GM23338 (cell line): ENCODE data around the gene BTBD9. TPM values are rescaled to one million over a fixed set of nuclear protein-coding genes. Genes with fewer than 3 reads are reported as not detected.

ENCODE experiments used
- ATAC-seq: fragments of 200-7000 bp; cut with Tn5 transposase; 3 replicates; pipeline ENCODE4 v1.9.1; 2020
- DNase-seq: peaks from one replicate; pipeline ENCODE4 v3.0.0-alpha.2; 2015; ENCODE audit warnings: low spot score
- H2AFZ ChIP-seq: fragments of 200-600 bp; sonication (generic); 2 replicates; pipeline ENCODE4 v1.8.0; 2016; ENCODE audit warnings: antibody characterized with exemption, mild to moderate bottlenecking, moderate library complexity
- H3F3A ChIP-seq: fragments of 200-600 bp; sonication (generic); replicated peaks from 2 replicates; pipeline ENCODE4 v1.8.0; 2017; ENCODE audit warnings: antibody characterized with exemption, mixed run types, low read depth
- H3K27ac ChIP-seq: fragments of 200-600 bp; sonication (generic); 2 replicates; pipeline ENCODE4 v1.6.1; 2016; ENCODE audit warnings: low read depth
- H3K27me3 ChIP-seq: fragments of 200-600 bp; sonication (generic); 2 replicates; pipeline ENCODE4 v1.8.0; 2016; ENCODE audit warnings: mild to moderate bottlenecking, mixed run types, moderate library complexity; ENCODE audit not compliant: insufficient read depth
- H3K36me3 ChIP-seq: fragments of 200-600 bp; sonication (generic); 2 replicates; pipeline ENCODE4 v1.8.0; 2016; ENCODE audit warnings: mild to moderate bottlenecking; ENCODE audit not compliant: insufficient read depth
- H3K4me1 ChIP-seq: fragments of 200-600 bp; sonication (generic); 2 replicates; pipeline ENCODE4 v1.8.0; 2016; ENCODE audit warnings: mild to moderate bottlenecking, moderate library complexity; ENCODE audit not compliant: insufficient read depth
- H3K4me2 ChIP-seq: fragments of 200-600 bp; sonication (generic); 2 replicates; pipeline ENCODE4 v1.7.1; 2017; ENCODE audit warnings: mixed run types
- H3K4me3 ChIP-seq: fragments of 200-600 bp; sonication (generic); 2 replicates; pipeline ENCODE4 v1.6.1; 2016; ENCODE audit warnings: mixed run types
- H3K79me2 ChIP-seq: fragments of 200-600 bp; sonication (generic); replicated peaks from 2 replicates; pipeline ENCODE4 v1.8.0; 2017; ENCODE audit warnings: mild to moderate bottlenecking; ENCODE audit not compliant: insufficient read depth
- H3K9me2 ChIP-seq: fragments of 200-600 bp; sonication (generic); 2 replicates; pipeline ENCODE4 v1.8.0; 2017; ENCODE audit not compliant: insufficient read depth
- H4K20me1 ChIP-seq: fragments of 200-600 bp; sonication (generic); replicated peaks from 2 replicates; pipeline ENCODE4 v1.8.0; 2017; ENCODE audit warnings: mild to moderate bottlenecking; ENCODE audit not compliant: insufficient read depth
- H3K27ac Mint-ChIP-seq: 2 replicates; pipeline ENCODE4 v1.8.0; 2020; ENCODE audit warnings: inconsistent platforms, mild to moderate bottlenecking, moderate library complexity, mixed read lengths
- H3K27me3 Mint-ChIP-seq: 3 replicates; pipeline ENCODE4 v1.8.0; 2022; ENCODE audit warnings: low read depth, mild to moderate bottlenecking, moderate library complexity, mixed read lengths, inconsistent platforms; ENCODE audit not compliant: insufficient read depth, poor library complexity
- H3K36me3 Mint-ChIP-seq: 3 replicates; pipeline ENCODE4 v1.8.0; 2021; ENCODE audit warnings: low read depth, mild to moderate bottlenecking, inconsistent platforms, moderate library complexity, mixed read lengths
- H3K4me1 Mint-ChIP-seq: 3 replicates; pipeline ENCODE4 v1.8.0; 2020; ENCODE audit warnings: mild to moderate bottlenecking, inconsistent platforms, mixed read lengths
- H3K4me3 Mint-ChIP-seq: 3 replicates; pipeline ENCODE4 v1.8.0; 2021; ENCODE audit warnings: moderate library complexity, mild to moderate bottlenecking, inconsistent platforms, mixed read lengths
- H3K9me3 Mint-ChIP-seq: 3 replicates; pipeline ENCODE4 v1.8.0; 2020; ENCODE audit warnings: moderate library complexity, mild to moderate bottlenecking, inconsistent platforms, mixed read lengths
- CREB1 ChIP-seq: fragments of 250-450 bp; sonication (Bioruptor Pico); IDR thresholded peaks from 2 replicates; pipeline ENCODE4 v1.5.0; 2020; ENCODE audit warnings: low read depth, mild to moderate bottlenecking, moderate library complexity
- CTCF ChIP-seq, 2 experiments: fragments of 200-600 bp in 1 of 2; sonication (generic) in 1 of 2; conservative IDR thresholded peaks; 2 replicates each; pipeline versions ENCODE4 v1.5.1 to v1.6.1; 2016 to 2017; ENCODE audit warnings: antibody characterized with exemption in 2 of 2, low read depth in 2 of 2, mild to moderate bottlenecking in 2 of 2, moderate library complexity in 1 of 2
- EZH2 ChIP-seq: fragments of 200-600 bp; sonication (generic); IDR thresholded peaks from one replicate; pipeline ENCODE4 v1.8.0; 2017; ENCODE audit warnings: antibody characterized with exemption, mild to moderate bottlenecking, low read depth; ENCODE audit not compliant: unreplicated experiment
- EZH2phosphoT487 ChIP-seq: fragments of 200-600 bp; sonication (generic); IDR thresholded peaks from one replicate; pipeline ENCODE4 v1.8.1; 2018; ENCODE audit warnings: antibody characterized with exemption; ENCODE audit not compliant: unreplicated experiment
- JUNB ChIP-seq: IDR thresholded peaks from one replicate; pipeline ENCODE4 v1.6.1; 2016; ENCODE audit warnings: antibody characterized with exemption; ENCODE audit not compliant: unreplicated experiment
- NANOG ChIP-seq: IDR thresholded peaks from 2 replicates; pipeline ENCODE4 v1.6.1; 2016; ENCODE audit warnings: antibody characterized with exemption, borderline replicate concordance
- STAT1 ChIP-seq: IDR thresholded peaks from one replicate; pipeline ENCODE4 v1.6.1; 2016; ENCODE audit warnings: antibody characterized with exemption; ENCODE audit not compliant: unreplicated experiment
- ZNF114 ChIP-seq: fragments of 250-450 bp; sonication (Bioruptor Pico); IDR thresholded peaks from 2 replicates; pipeline ENCODE4 v1.5.0; 2020; ENCODE audit warnings: mild to moderate bottlenecking, moderate library complexity
- ZNF331 ChIP-seq: fragments of 250-450 bp; sonication (Bioruptor Pico); IDR thresholded peaks from 2 replicates; pipeline ENCODE4 v1.5.0; 2020; ENCODE audit warnings: low read depth, mild to moderate bottlenecking, moderate library complexity
- ZNF462 ChIP-seq: fragments of 250-450 bp; sonication (Bioruptor Pico); IDR thresholded peaks from 2 replicates; pipeline ENCODE4 v1.5.0; 2020; ENCODE audit warnings: mild to moderate bottlenecking, moderate library complexity
- polyA plus RNA-seq: library from polyadenylated mRNA; unstranded; fragments of >200 nt; fragmentation: Nextera tagmentation; extraction: Ambion mirVana; gene quantifications from 2 replicates; pipeline ENCODE4 v1.2.1, GENCODE V29; 2016
- total RNA-seq: library from RNA; depleted of rRNA; stranded (reverse); fragments of >200 nt; shearing (Covaris generic); gene quantifications from 2 replicates; pipeline ENCODE4 v1.2.3, GENCODE V29; 2014
- TF ChIP-seq, protein P1 (sequence below): IDR thresholded peaks from 2 replicates; pipeline ENCODE4 v1.6.1; 2016; ENCODE audit warnings: antibody characterized with exemption
- TF ChIP-seq, protein P2 (sequence below): IDR thresholded peaks from one replicate; pipeline ENCODE4 v1.6.1; 2018; ENCODE audit warnings: antibody characterized with exemption; ENCODE audit not compliant: unreplicated experiment

The BTBD9 gene
- total and polyA plus RNA-seq, 2 experiments from 2014 or later = 4.2 to 5.3 TPM

- Mint-ChIP-seq H3K9me3 (no peaks in the 10 kb centered on the region), H3K27me3 (peaks cover 10% of the 10 kb centered on the region), H3K36me3 (no peaks in the 10 kb centered on the region), H3K27ac (no peak overlapping the region), H3K4me3 (no peak overlapping the region), H3K4me1 (peaks cover 24% of the 10 kb centered on the region)
- ATAC-seq (no peak), DNase-seq (no peak)
- H3K79me2 ChIP-seq = peaks cover 9% of the 10 kb centered on the region; the same call in 1 of the 2 replicates
- no peaks in the 10 kb centered on the region for H4K20me1 ChIP-seq
- H3K27me3 ChIP-seq = no peaks in the 10 kb centered on the region
- H3K9me2 ChIP-seq = no peaks in the 10 kb centered on the region
- no peak overlapping the region for H3K4me3 ChIP-seq
- no peaks in the 10 kb centered on the region for H3F3A ChIP-seq
- H3K4me1 ChIP-seq = no peaks in the 10 kb centered on the region; the same call in 1 of the 2 replicates
- no peaks in the 10 kb centered on the region for H3K36me3 ChIP-seq
- no peak overlapping the region for H3K27ac ChIP-seq
- H3K4me2 ChIP-seq = no peak overlapping the region
- H2AFZ ChIP-seq = no peak overlapping the region
- TF ChIP-seq CREB1 = no peak
- no peak for TF ChIP-seq NANOG
- no peak for TF ChIP-seq ZNF114 (CRISPR knock-in tag)
- TF ChIP-seq, protein P1, sequence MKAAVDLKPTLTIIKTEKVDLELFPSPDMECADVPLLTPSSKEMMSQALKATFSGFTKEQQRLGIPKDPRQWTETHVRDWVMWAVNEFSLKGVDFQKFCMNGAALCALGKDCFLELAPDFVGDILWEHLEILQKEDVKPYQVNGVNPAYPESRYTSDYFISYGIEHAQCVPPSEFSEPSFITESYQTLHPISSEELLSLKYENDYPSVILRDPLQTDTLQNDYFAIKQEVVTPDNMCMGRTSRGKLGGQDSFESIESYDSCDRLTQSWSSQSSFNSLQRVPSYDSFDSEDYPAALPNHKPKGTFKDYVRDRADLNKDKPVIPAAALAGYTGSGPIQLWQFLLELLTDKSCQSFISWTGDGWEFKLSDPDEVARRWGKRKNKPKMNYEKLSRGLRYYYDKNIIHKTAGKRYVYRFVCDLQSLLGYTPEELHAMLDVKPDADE = no peak
- TF ChIP-seq STAT1 = no peak
- TF ChIP-seq ZNF462 = no peak
- no peak for TF ChIP-seq EZH2
- TF ChIP-seq, protein P2, sequence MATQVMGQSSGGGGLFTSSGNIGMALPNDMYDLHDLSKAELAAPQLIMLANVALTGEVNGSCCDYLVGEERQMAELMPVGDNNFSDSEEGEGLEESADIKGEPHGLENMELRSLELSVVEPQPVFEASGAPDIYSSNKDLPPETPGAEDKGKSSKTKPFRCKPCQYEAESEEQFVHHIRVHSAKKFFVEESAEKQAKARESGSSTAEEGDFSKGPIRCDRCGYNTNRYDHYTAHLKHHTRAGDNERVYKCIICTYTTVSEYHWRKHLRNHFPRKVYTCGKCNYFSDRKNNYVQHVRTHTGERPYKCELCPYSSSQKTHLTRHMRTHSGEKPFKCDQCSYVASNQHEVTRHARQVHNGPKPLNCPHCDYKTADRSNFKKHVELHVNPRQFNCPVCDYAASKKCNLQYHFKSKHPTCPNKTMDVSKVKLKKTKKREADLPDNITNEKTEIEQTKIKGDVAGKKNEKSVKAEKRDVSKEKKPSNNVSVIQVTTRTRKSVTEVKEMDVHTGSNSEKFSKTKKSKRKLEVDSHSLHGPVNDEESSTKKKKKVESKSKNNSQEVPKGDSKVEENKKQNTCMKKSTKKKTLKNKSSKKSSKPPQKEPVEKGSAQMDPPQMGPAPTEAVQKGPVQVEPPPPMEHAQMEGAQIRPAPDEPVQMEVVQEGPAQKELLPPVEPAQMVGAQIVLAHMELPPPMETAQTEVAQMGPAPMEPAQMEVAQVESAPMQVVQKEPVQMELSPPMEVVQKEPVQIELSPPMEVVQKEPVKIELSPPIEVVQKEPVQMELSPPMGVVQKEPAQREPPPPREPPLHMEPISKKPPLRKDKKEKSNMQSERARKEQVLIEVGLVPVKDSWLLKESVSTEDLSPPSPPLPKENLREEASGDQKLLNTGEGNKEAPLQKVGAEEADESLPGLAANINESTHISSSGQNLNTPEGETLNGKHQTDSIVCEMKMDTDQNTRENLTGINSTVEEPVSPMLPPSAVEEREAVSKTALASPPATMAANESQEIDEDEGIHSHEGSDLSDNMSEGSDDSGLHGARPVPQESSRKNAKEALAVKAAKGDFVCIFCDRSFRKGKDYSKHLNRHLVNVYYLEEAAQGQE = no peak
- TF ChIP-seq CTCF (conservative IDR thresholded peaks at IDR 0.05; ENCODE audit: low read depth in 2 of 2) = no peak
- TF ChIP-seq ZNF331 = no peak
- TF ChIP-seq EZH2phosphoT487 = no peak
- TF ChIP-seq JUNB = no peak
Observed at GRCh38 chr6:38152620-38153019, 487.1 kb downstream of the BTBD9 start.
